GM23338 (cell line): Measurements from ENCODE around the gene SORL1. TPM values are rescaled to one million over a fixed set of nuclear protein-coding genes. Genes with fewer than 3 reads are reported as not detected.

Experiments used
- ATAC-seq: fragments of 200-7000 bp; cut with Tn5 transposase; 3 replicates; pipeline ENCODE4 v1.9.1; 2020
- DNase-seq: peaks from one replicate; pipeline ENCODE4 v3.0.0-alpha.2; 2015; ENCODE audit warnings: low spot score
- H2AFZ ChIP-seq: fragments of 200-600 bp; sonication (generic); 2 replicates; pipeline ENCODE4 v1.8.0; 2016; ENCODE audit warnings: antibody characterized with exemption, mild to moderate bottlenecking, moderate library complexity
- H3F3A ChIP-seq: fragments of 200-600 bp; sonication (generic); replicated peaks from 2 replicates; pipeline ENCODE4 v1.8.0; 2017; ENCODE audit warnings: antibody characterized with exemption, mixed run types, low read depth
- H3K27ac ChIP-seq: fragments of 200-600 bp; sonication (generic); 2 replicates; pipeline ENCODE4 v1.6.1; 2016; ENCODE audit warnings: low read depth
- H3K27me3 ChIP-seq: fragments of 200-600 bp; sonication (generic); 2 replicates; pipeline ENCODE4 v1.8.0; 2016; ENCODE audit warnings: mild to moderate bottlenecking, mixed run types, moderate library complexity; ENCODE audit not compliant: insufficient read depth
- H3K36me3 ChIP-seq: fragments of 200-600 bp; sonication (generic); 2 replicates; pipeline ENCODE4 v1.8.0; 2016; ENCODE audit warnings: mild to moderate bottlenecking; ENCODE audit not compliant: insufficient read depth
- H3K4me1 ChIP-seq: fragments of 200-600 bp; sonication (generic); 2 replicates; pipeline ENCODE4 v1.8.0; 2016; ENCODE audit warnings: mild to moderate bottlenecking, moderate library complexity; ENCODE audit not compliant: insufficient read depth
- H3K4me2 ChIP-seq: fragments of 200-600 bp; sonication (generic); 2 replicates; pipeline ENCODE4 v1.7.1; 2017; ENCODE audit warnings: mixed run types
- H3K4me3 ChIP-seq: fragments of 200-600 bp; sonication (generic); 2 replicates; pipeline ENCODE4 v1.6.1; 2016; ENCODE audit warnings: mixed run types
- H3K79me2 ChIP-seq: fragments of 200-600 bp; sonication (generic); replicated peaks from 2 replicates; pipeline ENCODE4 v1.8.0; 2017; ENCODE audit warnings: mild to moderate bottlenecking; ENCODE audit not compliant: insufficient read depth
- H3K9me2 ChIP-seq: fragments of 200-600 bp; sonication (generic); 2 replicates; pipeline ENCODE4 v1.8.0; 2017; ENCODE audit not compliant: insufficient read depth
- H4K20me1 ChIP-seq: fragments of 200-600 bp; sonication (generic); replicated peaks from 2 replicates; pipeline ENCODE4 v1.8.0; 2017; ENCODE audit warnings: mild to moderate bottlenecking; ENCODE audit not compliant: insufficient read depth
- H3K27ac Mint-ChIP-seq: 2 replicates; pipeline ENCODE4 v1.8.0; 2020; ENCODE audit warnings: inconsistent platforms, mild to moderate bottlenecking, moderate library complexity, mixed read lengths
- H3K27me3 Mint-ChIP-seq: 3 replicates; pipeline ENCODE4 v1.8.0; 2022; ENCODE audit warnings: low read depth, mild to moderate bottlenecking, moderate library complexity, mixed read lengths, inconsistent platforms; ENCODE audit not compliant: insufficient read depth, poor library complexity
- H3K36me3 Mint-ChIP-seq: 3 replicates; pipeline ENCODE4 v1.8.0; 2021; ENCODE audit warnings: low read depth, mild to moderate bottlenecking, inconsistent platforms, moderate library complexity, mixed read lengths
- H3K4me1 Mint-ChIP-seq: 3 replicates; pipeline ENCODE4 v1.8.0; 2020; ENCODE audit warnings: mild to moderate bottlenecking, inconsistent platforms, mixed read lengths
- H3K4me3 Mint-ChIP-seq: 3 replicates; pipeline ENCODE4 v1.8.0; 2021; ENCODE audit warnings: moderate library complexity, mild to moderate bottlenecking, inconsistent platforms, mixed read lengths
- H3K9me3 Mint-ChIP-seq: 3 replicates; pipeline ENCODE4 v1.8.0; 2020; ENCODE audit warnings: moderate library complexity, mild to moderate bottlenecking, inconsistent platforms, mixed read lengths
- CREB1 ChIP-seq: fragments of 250-450 bp; sonication (Bioruptor Pico); IDR thresholded peaks from 2 replicates; pipeline ENCODE4 v1.5.0; 2020; ENCODE audit warnings: low read depth, mild to moderate bottlenecking, moderate library complexity
- CTCF ChIP-seq, 2 experiments: fragments of 200-600 bp in 1 of 2; sonication (generic) in 1 of 2; conservative IDR thresholded peaks; 2 replicates each; pipeline versions ENCODE4 v1.5.1 to v1.6.1; 2016 to 2017; ENCODE audit warnings: antibody characterized with exemption in 2 of 2, low read depth in 2 of 2, mild to moderate bottlenecking in 2 of 2, moderate library complexity in 1 of 2
- ETS1 ChIP-seq: IDR thresholded peaks from 2 replicates; pipeline ENCODE4 v1.6.1; 2016; ENCODE audit warnings: antibody characterized with exemption
- EZH2 ChIP-seq: fragments of 200-600 bp; sonication (generic); IDR thresholded peaks from one replicate; pipeline ENCODE4 v1.8.0; 2017; ENCODE audit warnings: antibody characterized with exemption, mild to moderate bottlenecking, low read depth; ENCODE audit not compliant: unreplicated experiment
- EZH2phosphoT487 ChIP-seq: fragments of 200-600 bp; sonication (generic); IDR thresholded peaks from one replicate; pipeline ENCODE4 v1.8.1; 2018; ENCODE audit warnings: antibody characterized with exemption; ENCODE audit not compliant: unreplicated experiment
- JUNB ChIP-seq: IDR thresholded peaks from one replicate; pipeline ENCODE4 v1.6.1; 2016; ENCODE audit warnings: antibody characterized with exemption; ENCODE audit not compliant: unreplicated experiment
- NANOG ChIP-seq: IDR thresholded peaks from 2 replicates; pipeline ENCODE4 v1.6.1; 2016; ENCODE audit warnings: antibody characterized with exemption, borderline replicate concordance
- POLR2AphosphoS5 ChIP-seq: IDR thresholded peaks from 2 replicates; pipeline ENCODE4 v1.6.1; 2016; ENCODE audit warnings: antibody characterized with exemption, low read depth
- REST ChIP-seq: IDR thresholded peaks from one replicate; pipeline ENCODE4 v1.6.1; 2018; ENCODE audit warnings: antibody characterized with exemption; ENCODE audit not compliant: unreplicated experiment
- STAT1 ChIP-seq: IDR thresholded peaks from one replicate; pipeline ENCODE4 v1.6.1; 2016; ENCODE audit warnings: antibody characterized with exemption; ENCODE audit not compliant: unreplicated experiment
- ZNF114 ChIP-seq: fragments of 250-450 bp; sonication (Bioruptor Pico); IDR thresholded peaks from 2 replicates; pipeline ENCODE4 v1.5.0; 2020; ENCODE audit warnings: mild to moderate bottlenecking, moderate library complexity
- ZNF331 ChIP-seq: fragments of 250-450 bp; sonication (Bioruptor Pico); IDR thresholded peaks from 2 replicates; pipeline ENCODE4 v1.5.0; 2020; ENCODE audit warnings: low read depth, mild to moderate bottlenecking, moderate library complexity
- ZNF462 ChIP-seq: fragments of 250-450 bp; sonication (Bioruptor Pico); IDR thresholded peaks from 2 replicates; pipeline ENCODE4 v1.5.0; 2020; ENCODE audit warnings: mild to moderate bottlenecking, moderate library complexity
- polyA plus RNA-seq: library from polyadenylated mRNA; unstranded; fragments of >200 nt; fragmentation: Nextera tagmentation; extraction: Ambion mirVana; gene quantifications from 2 replicates; pipeline ENCODE4 v1.2.1, GENCODE V29; 2016
- total RNA-seq: library from RNA; depleted of rRNA; stranded (reverse); fragments of >200 nt; shearing (Covaris generic); gene quantifications from 2 replicates; pipeline ENCODE4 v1.2.3, GENCODE V29; 2014

Gene SORL1
- total and polyA plus RNA-seq, 2 experiments from 2014 or later = 23.0 to 78.8 TPM

GRCh38 chr11:121488170-121488569, 36.1 kb downstream of the SORL1 start:
- no peaks in the 10 kb centered on the region; the same call in 1 of the 2 replicates for H4K20me1 ChIP-seq
- H3K79me2 ChIP-seq = peaks cover 27% of the 10 kb centered on the region
- ATAC-seq (no peak), DNase-seq (no peak)
- H2AFZ ChIP-seq = no peak overlapping the region
- Mint-ChIP-seq H3K27me3 (peaks cover 3% of the 10 kb centered on the region), H3K4me3 (no peak overlapping the region), H3K27ac (no peak overlapping the region), H3K9me3 (no peaks in the 10 kb centered on the region), H3K4me1 (peaks cover 7% of the 10 kb centered on the region; the same call in 2 of the 3 replicates), H3K36me3 (peaks cover 48% of the 10 kb centered on the region)
- no peak overlapping the region for H3K4me2 ChIP-seq
- no peak for TF ChIP-seq ZNF462 (CRISPR knock-in tag)
- TF ChIP-seq NANOG = no peak
- TF ChIP-seq ZNF331 (CRISPR knock-in tag) = no peak
- no peak for TF ChIP-seq POLR2AphosphoS5
- TF ChIP-seq EZH2phosphoT487 = no peak
- TF ChIP-seq REST = no peak
- TF ChIP-seq CTCF (conservative IDR thresholded peaks at IDR 0.05; ENCODE audit: low read depth in 2 of 2) = no peak
- no peak for TF ChIP-seq CREB1 (CRISPR knock-in tag)
- TF ChIP-seq STAT1 = no peak
- TF ChIP-seq JUNB = no peak
- no peak for TF ChIP-seq ETS1
- no peak for TF ChIP-seq ZNF114
- no peak for TF ChIP-seq EZH2
- H3K9me2 ChIP-seq = no peaks in the 10 kb centered on the region
- H3K27me3 ChIP-seq = no peaks in the 10 kb centered on the region
- no peak overlapping the region for H3K4me3 ChIP-seq
- H3K36me3 ChIP-seq = peaks cover 19% of the 10 kb centered on the region; the same call in 1 of the 2 replicates
- H3K27ac ChIP-seq = 0 out of 2 replicates have a peak overlapping the region, but pooled peaks have one; percentile 39
- peaks cover 3% of the 10 kb centered on the region; the same call in 1 of the 2 replicates for H3K4me1 ChIP-seq
- no peaks in the 10 kb centered on the region; the same call in 1 of the 2 replicates for H3F3A ChIP-seq
